Measurements from ENCODE around the gene NPHP4. TPM values are rescaled to one million over a fixed set of nuclear protein-coding genes. Genes with fewer than 3 reads are reported as not detected.

NPHP4 gene
- total RNA-seq, 1 donor from 2014 or later, result 11.3 TPM

GRCh38 chr1:5947071-5947821, 45.0 kb downstream of the NPHP4 start:
- peak; percentile 49 to 82 for DNase-seq (ENCODE audit: extremely low spot score in 2 of 2)
- no peaks in the 10 kb centered on the region for H3K27me3 ChIP-seq
- no peak for TF ChIP-seq CTCF (IDR thresholded peaks at IDR 0.05)
- TF ChIP-seq POLR2A (IDR thresholded peaks at IDR 0.05), result no peak
- no peak for TF ChIP-seq POLR2AphosphoS5 (IDR thresholded peaks at IDR 0.05; ENCODE audit: insufficient read depth in 1 of 2, low read depth in 1 of 2)
- H3K4me3 ChIP-seq, result no peak overlapping the region
- H3K27ac ChIP-seq, result no peak overlapping the region
- H3K4me1 ChIP-seq, result no peaks in the 10 kb centered on the region
- H3K9me3 ChIP-seq, result no peaks in the 10 kb centered on the region
- intact Hi-C loops (cut with DNase I), result no loop called here
- H3K36me3 ChIP-seq, result no peaks in the 10 kb centered on the region

GRCh38 chr1:5945445-5945844, 46.8 kb downstream of the NPHP4 start:
- no peak overlapping the region for H3K4me3 ChIP-seq
- DNase-seq (ENCODE audit: extremely low spot score in 2 of 2), result peak; percentile 31 to 32
- no peak overlapping the region for H3K27ac ChIP-seq
- intact Hi-C loops (cut with DNase I), result no loop called here
- no peak for TF ChIP-seq POLR2AphosphoS5 (IDR thresholded peaks at IDR 0.05; ENCODE audit: insufficient read depth in 1 of 2, low read depth in 1 of 2)
- no peak for TF ChIP-seq POLR2A (IDR thresholded peaks at IDR 0.05)
- TF ChIP-seq CTCF (IDR thresholded peaks at IDR 0.05), result no peak
- H3K4me1 ChIP-seq, result no peaks in the 10 kb centered on the region
- H3K36me3 ChIP-seq, result no peaks in the 10 kb centered on the region
- H3K9me3 ChIP-seq, result no peaks in the 10 kb centered on the region
- H3K27me3 ChIP-seq, result no peaks in the 10 kb centered on the region

- Histone ChIP-seq H3K4me3 (no peak overlapping the region), H3K4me1 (no peaks in the 10 kb centered on the region), H3K9me3 (no peaks in the 10 kb centered on the region), H3K27me3 (no peaks in the 10 kb centered on the region), H3K36me3 (no peaks in the 10 kb centered on the region), H3K27ac (no peak overlapping the region)
- intact Hi-C loops (cut with DNase I), result no loop called here
- peak; percentile 10 to 14 for DNase-seq (ENCODE audit: extremely low spot score in 2 of 2)
- no peak for TF ChIP-seq POLR2A (IDR thresholded peaks at IDR 0.05)
Observed at GRCh38 chr1:5944843-5945167, 47.4 kb downstream of the NPHP4 start.

GRCh38 chr1:5944154-5944842, 47.9 kb downstream of the NPHP4 start:
- no peak for TF ChIP-seq POLR2A (IDR thresholded peaks at IDR 0.05)
- no peak for TF ChIP-seq POLR2AphosphoS5 (IDR thresholded peaks at IDR 0.05; ENCODE audit: insufficient read depth in 1 of 2, low read depth in 1 of 2)
- no peak for TF ChIP-seq CTCF (IDR thresholded peaks at IDR 0.05)
- Histone ChIP-seq H3K4me3 (no peak overlapping the region), H3K36me3 (no peaks in the 10 kb centered on the region), H3K27ac (no peak overlapping the region), H3K9me3 (no peaks in the 10 kb centered on the region), H3K27me3 (no peaks in the 10 kb centered on the region), H3K4me1 (no peaks in the 10 kb centered on the region)
- peak; percentile 56 to 77 for DNase-seq (ENCODE audit: extremely low spot score in 2 of 2)
- intact Hi-C loops (cut with DNase I), result no loop called here

GRCh38 chr1:5943343-5944124, 48.7 kb downstream of the NPHP4 start:
- Histone ChIP-seq H3K4me3 (no peak overlapping the region), H3K27me3 (no peaks in the 10 kb centered on the region), H3K36me3 (no peaks in the 10 kb centered on the region), H3K4me1 (no peaks in the 10 kb centered on the region), H3K27ac (no peak overlapping the region), H3K9me3 (no peaks in the 10 kb centered on the region)
- intact Hi-C loops (cut with DNase I), result no loop called here
- TF ChIP-seq CTCF (IDR thresholded peaks at IDR 0.05), result no peak
- TF ChIP-seq POLR2A (IDR thresholded peaks at IDR 0.05), result no peak
- no peak for TF ChIP-seq POLR2AphosphoS5 (IDR thresholded peaks at IDR 0.05; ENCODE audit: insufficient read depth in 1 of 2, low read depth in 1 of 2)
- DNase-seq (ENCODE audit: extremely low spot score in 2 of 2), result peak; percentile 7 to 82
